SU-DHL-6 (cell line): Measurements from ENCODE around the gene MITF.

ENCODE experiments used
- H2AFZ ChIP-seq: fragments of 200-600 bp; sonication (generic); 2 replicates; pipeline ENCODE4 v1.6.1; 2014; ENCODE audit warnings: low read depth, mild to moderate bottlenecking, moderate library complexity, mixed read lengths, antibody characterized with exemption, low read length; ENCODE audit not compliant: severe bottlenecking
- H3F3A ChIP-seq: fragments of 200-600 bp; shearing (Covaris generic); 2 replicates; pipeline ENCODE4 v1.6.0; 2016; ENCODE audit warnings: antibody characterized with exemption, mild to moderate bottlenecking; ENCODE audit not compliant: insufficient read depth
- H3K27ac ChIP-seq: fragments of 200-600 bp; sonication (generic); 2 replicates; pipeline ENCODE4 v1.5.1; 2016; ENCODE audit warnings: low read depth, mild to moderate bottlenecking, low read length, moderate library complexity, mixed read lengths
- H3K27me3 ChIP-seq: fragments of 200-600 bp; sonication (generic), shearing (Covaris generic); 2 replicates; pipeline ENCODE4 v1.6.0; 2014; ENCODE audit warnings: mild to moderate bottlenecking, low read length
- H3K36me3 ChIP-seq: fragments of 200-600 bp; sonication (generic); 2 replicates; pipeline ENCODE4 v1.6.1; 2014; ENCODE audit warnings: mild to moderate bottlenecking, low read length, mixed read lengths
- H3K4me2 ChIP-seq: fragments of 300-600, 200-600 bp; shearing (Covaris generic), sonication (generic); 2 replicates; pipeline ENCODE4 v1.6.0; 2014; ENCODE audit warnings: low read length, low read depth, mild to moderate bottlenecking; ENCODE audit not compliant: poor library complexity, severe bottlenecking
- H3K4me3 ChIP-seq: fragments of 200-600 bp; sonication (generic); 2 replicates; pipeline ENCODE4 v1.5.1; 2014; ENCODE audit warnings: antibody characterized with exemption, low read length, mild to moderate bottlenecking, mixed read lengths; ENCODE audit not compliant: insufficient read depth, poor library complexity, severe bottlenecking
- H3K79me2 ChIP-seq: fragments of 200-600 bp; sonication (generic); 2 replicates; pipeline ENCODE4 v1.6.1; 2014; ENCODE audit warnings: mild to moderate bottlenecking, low read length, moderate library complexity; ENCODE audit not compliant: insufficient read depth
- H3K9ac ChIP-seq: fragments of 200-600 bp; sonication (generic); 2 replicates; pipeline ENCODE4 v1.7.0; 2014; ENCODE audit warnings: mild to moderate bottlenecking, low read length
- H3K9me2 ChIP-seq: fragments of 200-600 bp; sonication (generic); replicated peaks from 2 replicates; pipeline ENCODE4 v1.6.1; 2014; ENCODE audit warnings: low read length; ENCODE audit not compliant: insufficient read depth
- H3K9me3 ChIP-seq: fragments of 200-600 bp; sonication (generic); 2 replicates; pipeline ENCODE4 v1.6.1; 2014; ENCODE audit warnings: low read length, mixed read lengths; ENCODE audit not compliant: insufficient read depth
- H4K20me1 ChIP-seq: fragments of 200-600 bp; sonication (generic); 2 replicates; pipeline ENCODE4 v1.6.1; 2014; ENCODE audit warnings: low read depth, mild to moderate bottlenecking, antibody characterized with exemption, low read length, moderate library complexity, mixed read lengths
- EZH2phosphoT487 ChIP-seq: fragments of 200-600 bp; sonication (generic), shearing (Covaris generic); conservative IDR thresholded peaks from 2 replicates; pipeline ENCODE4 v1.6.1; 2018; ENCODE audit warnings: mild to moderate bottlenecking, antibody characterized with exemption, low read length, moderate library complexity, mixed read lengths
- TF ChIP-seq, protein P1 (sequence below): fragments of 200-600 bp; sonication (generic); IDR thresholded peaks from one replicate; pipeline ENCODE4 v1.5.1; 2017; ENCODE audit warnings: antibody characterized with exemption, mild to moderate bottlenecking, low read length, moderate library complexity; ENCODE audit not compliant: insufficient read depth, poor library complexity, severe bottlenecking

MITF gene

GRCh38 chr3:69871251-69871650, 132.0 kb downstream of the MITF start:
- Histone ChIP-seq H3K27me3 (no peaks in the 10 kb centered on the region), H3K4me2 (no peak overlapping the region), H3F3A (no peaks in the 10 kb centered on the region), H3K9me2 (no peaks in the 10 kb centered on the region), H4K20me1 (no peaks in the 10 kb centered on the region), H3K9me3 (no peaks in the 10 kb centered on the region), H2AFZ (no peak overlapping the region), H3K36me3 (no peaks in the 10 kb centered on the region), H3K4me3 (no peak overlapping the region), H3K9ac (no peak overlapping the region), H3K27ac (no peak overlapping the region), H3K79me2 (no peaks in the 10 kb centered on the region)
- no peak for TF ChIP-seq EZH2phosphoT487
- TF ChIP-seq, protein P1, sequence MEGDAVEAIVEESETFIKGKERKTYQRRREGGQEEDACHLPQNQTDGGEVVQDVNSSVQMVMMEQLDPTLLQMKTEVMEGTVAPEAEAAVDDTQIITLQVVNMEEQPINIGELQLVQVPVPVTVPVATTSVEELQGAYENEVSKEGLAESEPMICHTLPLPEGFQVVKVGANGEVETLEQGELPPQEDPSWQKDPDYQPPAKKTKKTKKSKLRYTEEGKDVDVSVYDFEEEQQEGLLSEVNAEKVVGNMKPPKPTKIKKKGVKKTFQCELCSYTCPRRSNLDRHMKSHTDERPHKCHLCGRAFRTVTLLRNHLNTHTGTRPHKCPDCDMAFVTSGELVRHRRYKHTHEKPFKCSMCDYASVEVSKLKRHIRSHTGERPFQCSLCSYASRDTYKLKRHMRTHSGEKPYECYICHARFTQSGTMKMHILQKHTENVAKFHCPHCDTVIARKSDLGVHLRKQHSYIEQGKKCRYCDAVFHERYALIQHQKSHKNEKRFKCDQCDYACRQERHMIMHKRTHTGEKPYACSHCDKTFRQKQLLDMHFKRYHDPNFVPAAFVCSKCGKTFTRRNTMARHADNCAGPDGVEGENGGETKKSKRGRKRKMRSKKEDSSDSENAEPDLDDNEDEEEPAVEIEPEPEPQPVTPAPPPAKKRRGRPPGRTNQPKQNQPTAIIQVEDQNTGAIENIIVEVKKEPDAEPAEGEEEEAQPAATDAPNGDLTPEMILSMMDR: no peak

DNA sequence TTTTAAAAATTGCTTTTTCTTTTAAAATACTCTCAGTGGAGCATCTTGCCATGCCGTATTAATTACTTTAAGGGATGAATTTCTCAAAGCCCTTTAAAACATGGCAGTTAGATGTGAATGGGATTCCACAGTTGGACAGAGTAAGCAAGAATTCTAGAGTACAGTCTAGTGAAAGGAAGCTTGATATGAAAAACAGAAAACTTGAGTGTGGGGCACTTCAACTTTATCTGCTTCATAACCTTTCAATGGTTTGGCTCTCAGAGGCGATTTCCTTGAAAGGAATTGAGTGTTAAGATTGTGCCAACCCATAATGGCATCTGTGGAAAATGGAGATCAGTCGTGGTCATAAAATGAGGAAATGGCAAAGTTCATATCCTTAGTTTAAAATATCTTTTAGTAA, 132.6 kb downstream of the MITF start:
- Histone ChIP-seq H4K20me1 (no peaks in the 10 kb centered on the region), H3K79me2 (no peaks in the 10 kb centered on the region), H3F3A (no peaks in the 10 kb centered on the region), H3K4me2 (no peak overlapping the region), H3K27me3 (no peaks in the 10 kb centered on the region), H3K27ac (no peak overlapping the region), H3K4me3 (no peak overlapping the region), H2AFZ (no peak overlapping the region), H3K9ac (no peak overlapping the region), H3K9me2 (no peaks in the 10 kb centered on the region), H3K9me3 (no peaks in the 10 kb centered on the region), H3K36me3 (no peaks in the 10 kb centered on the region)
- TF ChIP-seq, protein P1: no peak
- TF ChIP-seq EZH2phosphoT487: no peak

DNA sequence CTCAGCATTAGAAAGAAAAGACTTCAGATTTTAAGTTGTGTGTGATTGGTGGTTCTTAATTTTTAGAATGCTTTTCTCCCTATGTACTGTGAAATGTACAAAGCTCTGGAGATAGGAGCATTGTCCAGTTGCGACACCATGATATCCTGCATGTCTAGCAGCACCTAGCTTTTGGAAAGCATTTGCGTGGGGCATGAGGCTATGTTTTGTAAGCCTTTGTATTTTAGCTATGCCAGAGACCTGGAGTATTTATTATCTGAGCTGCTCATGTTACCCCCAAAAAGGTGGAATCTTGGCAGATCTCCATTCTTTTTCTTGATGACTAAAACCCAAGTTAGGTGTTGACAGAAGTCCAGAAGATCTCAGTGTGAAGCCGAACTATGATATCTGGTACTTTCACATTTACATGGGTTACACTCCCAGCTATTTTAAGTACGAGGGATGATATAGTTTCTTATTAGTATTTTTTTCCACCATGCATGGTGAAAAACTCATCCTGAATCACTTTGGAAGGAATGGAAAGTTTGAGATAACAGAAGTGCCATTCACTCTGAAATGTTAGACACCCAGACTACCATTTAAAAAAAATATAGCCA, 133.6 kb downstream of the MITF start:
- Histone ChIP-seq H3K9me3 (no peaks in the 10 kb centered on the region), H2AFZ (no peak overlapping the region), H3K9ac (no peak overlapping the region), H3K36me3 (no peaks in the 10 kb centered on the region), H3F3A (no peaks in the 10 kb centered on the region), H3K9me2 (no peaks in the 10 kb centered on the region), H4K20me1 (no peaks in the 10 kb centered on the region), H3K79me2 (no peaks in the 10 kb centered on the region), H3K27ac (no peak overlapping the region), H3K4me3 (no peak overlapping the region), H3K27me3 (no peaks in the 10 kb centered on the region), H3K4me2 (no peak overlapping the region)
- TF ChIP-seq, protein P1: no peak
- no peak for TF ChIP-seq EZH2phosphoT487
